ENCODE data around the gene ARPIN. TPM values are rescaled to one million over a fixed set of nuclear protein-coding genes. Genes with fewer than 3 reads are reported as not detected.
A peak's percentile ranks its signal among the peaks of the same experiment; 100 is the strongest.

The ARPIN gene
- total and polyA plus RNA-seq, 9 of the 15 experiments (the other 6 are each of a cell fraction or from before 2014, with no cell fraction given), result not detected

- TF ChIP-seq MGA (IDR thresholded peaks at IDR 0.05), result peak; percentile 96
- TF ChIP-seq GTF3C2 (IDR thresholded peaks at IDR 0.05; ENCODE audit: borderline replicate concordance, extremely low read depth, insufficient read length), result no peak
- peak; percentile 80 for TF ChIP-seq FOXJ2 (tag; IDR thresholded peaks at IDR 0.05)
- TF ChIP-seq, protein P1, sequence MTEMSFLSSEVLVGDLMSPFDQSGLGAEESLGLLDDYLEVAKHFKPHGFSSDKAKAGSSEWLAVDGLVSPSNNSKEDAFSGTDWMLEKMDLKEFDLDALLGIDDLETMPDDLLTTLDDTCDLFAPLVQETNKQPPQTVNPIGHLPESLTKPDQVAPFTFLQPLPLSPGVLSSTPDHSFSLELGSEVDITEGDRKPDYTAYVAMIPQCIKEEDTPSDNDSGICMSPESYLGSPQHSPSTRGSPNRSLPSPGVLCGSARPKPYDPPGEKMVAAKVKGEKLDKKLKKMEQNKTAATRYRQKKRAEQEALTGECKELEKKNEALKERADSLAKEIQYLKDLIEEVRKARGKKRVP (CRISPR knock-in tag; IDR thresholded peaks at IDR 0.05), result no peak
- TF ChIP-seq KDM1A (IDR thresholded peaks at IDR 0.05), result peak; percentile 15 to 51; a peak in 2 of 4 replicates
- no peak; the same call in 1 of the 2 replicates for TF ChIP-seq MYNN (IDR thresholded peaks at IDR 0.05)
- no peak for TF ChIP-seq MYNN (CRISPR knock-in tag; IDR thresholded peaks at IDR 0.05)
- TF ChIP-seq GTF2B (IDR thresholded peaks at IDR 0.05; ENCODE audit: extremely low read depth, insufficient read length), result no peak
These were observed 18.9 kb downstream of the ARPIN start, which contains the start of gene AP3S2 (continued) for GRCh38 chr15:89893696-89894447.
